A549 (cell line): ENCODE results near the gene CABCOCO1.

Source experiments
- BCL3 ChIP-seq: fragments of >200 bp; sonication (Bioruptor Twin); formaldehyde crosslinking; IDR thresholded peaks from 3 replicates; pipeline ENCODE4 v1.6.1; 2016
- BHLHE40 ChIP-seq: IDR thresholded peaks from 2 replicates; pipeline ENCODE4 v1.6.1; 2012; ENCODE audit warnings: low read depth, low read length, inconsistent platforms
- CHD2 ChIP-seq: fragments of 150-350 bp; IDR thresholded peaks from 2 replicates; pipeline ENCODE4 v1.6.1; 2014; ENCODE audit warnings: low read length; ENCODE audit not compliant: partially characterized antibody
- CTCF ChIP-seq: fragments of >200 bp; sonication (Bioruptor Twin); formaldehyde crosslinking; IDR thresholded peaks from 3 replicates; pipeline ENCODE4 v1.5.1; 2016
- EHF ChIP-seq: fragments of 250-450 bp; sonication (Bioruptor Pico); IDR thresholded peaks from 2 replicates; pipeline ENCODE4 v1.5.0; 2020; ENCODE audit warnings: mild to moderate bottlenecking
- EP300 ChIP-seq, 2 experiments: fragments of >200 bp; sonication (Bioruptor Twin); formaldehyde crosslinking; IDR thresholded peaks; 2 replicates in 1 of 2; 3 replicates in 1 of 2; pipeline ENCODE4 v1.6.1; 2016 to 2017
- POLR2A ChIP-seq: IDR thresholded peaks from 2 replicates; pipeline ENCODE4 v1.6.1; 2012; ENCODE audit warnings: mild to moderate bottlenecking, low read length
- RAD21 ChIP-seq, 2 experiments: fragments of >200 bp in 1 of 2; sonication (Bioruptor Twin) in 1 of 2; formaldehyde crosslinking in 1 of 2; IDR thresholded peaks in 1 of 2; conservative IDR thresholded peaks in 1 of 2; 2 replicates in 1 of 2; 3 replicates in 1 of 2; pipeline ENCODE4 v1.6.1; 2012 to 2018; ENCODE audit warnings: inconsistent platforms in 1 of 2
- RCOR1 ChIP-seq: fragments of 150-350 bp; IDR thresholded peaks from 2 replicates; pipeline ENCODE4 v1.6.1; 2014; ENCODE audit warnings: antibody characterized with exemption, low read length, low read depth
- SMC3 ChIP-seq: fragments of >200 bp; sonication (Bioruptor Twin); formaldehyde crosslinking; IDR thresholded peaks from 3 replicates; pipeline ENCODE4 v1.6.1; 2018; ENCODE audit warnings: inconsistent platforms
- SREBF2 ChIP-seq: fragments of 450-650 bp; IDR thresholded peaks from 2 replicates; pipeline ENCODE4 v1.6.1; 2014; ENCODE audit warnings: mild to moderate bottlenecking, moderate library complexity
- TFCP2L1 ChIP-seq: fragments of 250-450 bp; sonication (Bioruptor Pico); IDR thresholded peaks from 2 replicates; pipeline ENCODE4 v1.5.0; 2021; ENCODE audit warnings: mild to moderate bottlenecking
- TF ChIP-seq, protein P1 (sequence below): IDR thresholded peaks from 2 replicates; pipeline ENCODE4 v1.6.1; 2012

DNA sequence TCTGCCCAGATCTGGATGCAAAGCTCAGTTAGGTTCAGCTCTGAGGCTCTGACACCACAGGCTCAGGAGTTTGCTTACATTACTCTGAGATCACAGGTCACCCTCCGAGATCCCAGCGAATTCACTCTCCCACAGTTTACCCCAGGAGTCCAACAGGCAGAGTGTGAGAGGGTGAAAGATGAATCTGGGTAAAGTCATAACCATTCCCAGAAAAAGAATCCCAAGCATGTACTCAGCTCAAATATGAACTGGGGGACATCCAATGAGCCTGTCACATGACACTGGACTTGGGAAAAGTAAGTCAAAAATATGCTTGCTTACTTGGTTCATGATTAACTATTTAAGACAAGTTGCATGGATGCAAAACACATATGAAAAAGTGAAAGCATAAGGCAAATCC is 128.5 kb downstream of the CABCOCO1 start:
- TF ChIP-seq SMC3 (no peak), TFCP2L1 (no peak), CTCF (no peak), BCL3 (no peak), RCOR1 (no peak), EP300 (IDR thresholded peaks at IDR 0.05) (no peak), POLR2A (no peak), RAD21 (conservative IDR thresholded peaks at IDR 0.05 in 1 of 2, IDR thresholded peaks at IDR 0.05 in 1 of 2) (no peak), CHD2 (no peak), SREBF2 (no peak), EHF (CRISPR knock-in tag) (no peak), BHLHE40 (no peak)
- TF ChIP-seq, protein P1, sequence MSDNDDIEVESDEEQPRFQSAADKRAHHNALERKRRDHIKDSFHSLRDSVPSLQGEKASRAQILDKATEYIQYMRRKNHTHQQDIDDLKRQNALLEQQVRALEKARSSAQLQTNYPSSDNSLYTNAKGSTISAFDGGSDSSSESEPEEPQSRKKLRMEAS, result no peak
